Fibroblast of lung (primary cell): ENCODE measurements around the gene KCND2. TPM values are rescaled to one million over a fixed set of nuclear protein-coding genes. Genes with fewer than 3 reads are reported as not detected.

ENCODE experiments used
- DNase-seq, 2 donors: peaks; one replicate each; pipeline versions ENCODE4 v3.0.0 to v3.0.0-alpha.2; 2010; ENCODE audit warnings: low read depth in 2 of 2
- H2AFZ ChIP-seq: 2 replicates; pipeline ENCODE4 v1.5.1; 2012; ENCODE audit warnings: low read length, control low read depth, inconsistent platforms
- H3K27ac ChIP-seq: 2 replicates; pipeline ENCODE4 v1.5.1; 2011; ENCODE audit warnings: low read length, control low read depth; ENCODE audit not compliant: insufficient read depth
- H3K27me3 ChIP-seq: 2 replicates; pipeline ENCODE4 v1.5.1; 2011; ENCODE audit warnings: mild to moderate bottlenecking, low read length; ENCODE audit not compliant: control insufficient read depth, insufficient read depth
- H3K36me3 ChIP-seq: 2 replicates; pipeline ENCODE4 v1.5.1; 2011; ENCODE audit warnings: low read length; ENCODE audit not compliant: control insufficient read depth, insufficient read depth
- H3K4me1 ChIP-seq: 2 replicates; pipeline ENCODE4 v1.5.1; 2011; ENCODE audit warnings: low read length; ENCODE audit not compliant: control insufficient read depth, insufficient read depth; ENCODE audit errors: extremely low read depth
- H3K4me2 ChIP-seq: 2 replicates; pipeline ENCODE4 v1.5.1; 2011; ENCODE audit warnings: low read length, control low read depth; ENCODE audit not compliant: insufficient read depth; ENCODE audit errors: extremely low read depth
- H3K4me3 ChIP-seq, 4 experiments: fragments of 200-600 bp in 1 of 4; sonication (generic) in 1 of 4; replicated peaks in 1 of 4; 2 replicates each; pipeline ENCODE4 v1.5.1; 2011 to 2016; ENCODE audit warnings: low read length in 4 of 4, low read depth in 3 of 4, mild to moderate bottlenecking in 3 of 4, control low read depth in 2 of 4, inconsistent platforms in 1 of 4, mixed read lengths in 1 of 4; ENCODE audit not compliant: insufficient read depth in 1 of 4; ENCODE audit errors: control extremely low read depth in 1 of 4
- H3K79me2 ChIP-seq: 2 replicates; pipeline ENCODE4 v1.5.1; 2012; ENCODE audit warnings: mild to moderate bottlenecking, low read length, inconsistent platforms; ENCODE audit not compliant: control insufficient read depth, insufficient read depth
- H3K9ac ChIP-seq: 2 replicates; pipeline ENCODE4 v1.5.1; 2011; ENCODE audit warnings: mild to moderate bottlenecking, low read length, control low read depth; ENCODE audit not compliant: insufficient read depth
- H3K9me3 ChIP-seq: 2 replicates; pipeline ENCODE4 v1.5.1; 2012; ENCODE audit warnings: low read depth, low read length; ENCODE audit not compliant: control insufficient read depth, insufficient read depth
- H4K20me1 ChIP-seq: 2 replicates; pipeline ENCODE4 v1.5.1; 2011; ENCODE audit warnings: low read length; ENCODE audit not compliant: control insufficient read depth, insufficient read depth; ENCODE audit errors: extremely low read depth
- EZH2 ChIP-seq: IDR thresholded peaks from 2 replicates; pipeline ENCODE4 v1.5.1; 2012; ENCODE audit warnings: low read length, control low read depth, mild to moderate bottlenecking; ENCODE audit errors: missing control alignments
- polyA plus RNA-seq, 2 donors: library from polyadenylated mRNA; depleted of rRNA in 1 of 2; stranded (reverse) in 1 of 2; unstranded in 1 of 2; fragments of >200 nt; gene quantifications; 2 replicates each; pipeline ENCODE4 v1.2.1, GENCODE V29; 2011 to 2012; ENCODE audit warnings: missing spikeins in 1 of 2
- total RNA-seq: library from RNA; depleted of rRNA; stranded (reverse); fragments of >200 nt; gene quantifications from 2 replicates; pipeline ENCODE4 v1.2.1, GENCODE V29; 2014
- TF ChIP-seq, protein P1 (sequence below), 2 donors: IDR thresholded peaks in 1 of 2; conservative IDR thresholded peaks in 1 of 2; 1 replicate in 1 of 2; 2 replicates in 1 of 2; pipeline ENCODE4 v1.5.1; 2011 to 2012; ENCODE audit warnings: low read length in 2 of 2, control low read depth in 1 of 2, inconsistent platforms in 1 of 2, low read depth in 1 of 2, mild to moderate bottlenecking in 1 of 2

The KCND2 gene
- total and polyA plus RNA-seq, 2 donors (not counting 1 experiment from before 2014, with no cell fraction given) = 2.1 to 6.1 TPM

GRCh38 chr7:120743128-120743527 is 470.2 kb downstream of the KCND2 start:
- Histone ChIP-seq H3K36me3 (no peaks in the 10 kb centered on the region), H2AFZ (no peak overlapping the region), H3K27me3 (no peaks in the 10 kb centered on the region), H3K9ac (no peak overlapping the region), H3K4me1 (no peaks in the 10 kb centered on the region), H3K79me2 (no peaks in the 10 kb centered on the region), H3K9me3 (no peaks in the 10 kb centered on the region), H4K20me1 (no peaks in the 10 kb centered on the region), H3K27ac (no peak overlapping the region), H3K4me3 (no peak overlapping the region), H3K4me2 (no peak overlapping the region)
- TF ChIP-seq, protein P1, sequence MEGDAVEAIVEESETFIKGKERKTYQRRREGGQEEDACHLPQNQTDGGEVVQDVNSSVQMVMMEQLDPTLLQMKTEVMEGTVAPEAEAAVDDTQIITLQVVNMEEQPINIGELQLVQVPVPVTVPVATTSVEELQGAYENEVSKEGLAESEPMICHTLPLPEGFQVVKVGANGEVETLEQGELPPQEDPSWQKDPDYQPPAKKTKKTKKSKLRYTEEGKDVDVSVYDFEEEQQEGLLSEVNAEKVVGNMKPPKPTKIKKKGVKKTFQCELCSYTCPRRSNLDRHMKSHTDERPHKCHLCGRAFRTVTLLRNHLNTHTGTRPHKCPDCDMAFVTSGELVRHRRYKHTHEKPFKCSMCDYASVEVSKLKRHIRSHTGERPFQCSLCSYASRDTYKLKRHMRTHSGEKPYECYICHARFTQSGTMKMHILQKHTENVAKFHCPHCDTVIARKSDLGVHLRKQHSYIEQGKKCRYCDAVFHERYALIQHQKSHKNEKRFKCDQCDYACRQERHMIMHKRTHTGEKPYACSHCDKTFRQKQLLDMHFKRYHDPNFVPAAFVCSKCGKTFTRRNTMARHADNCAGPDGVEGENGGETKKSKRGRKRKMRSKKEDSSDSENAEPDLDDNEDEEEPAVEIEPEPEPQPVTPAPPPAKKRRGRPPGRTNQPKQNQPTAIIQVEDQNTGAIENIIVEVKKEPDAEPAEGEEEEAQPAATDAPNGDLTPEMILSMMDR (conservative IDR thresholded peaks at IDR 0.05 in 1 of 2, IDR thresholded peaks at IDR 0.05 in 1 of 2; ENCODE audit: low read depth in 1 of 2, low read length in 2 of 2) = no peak
- no peak for TF ChIP-seq EZH2
- no peak for DNase-seq

DNA sequence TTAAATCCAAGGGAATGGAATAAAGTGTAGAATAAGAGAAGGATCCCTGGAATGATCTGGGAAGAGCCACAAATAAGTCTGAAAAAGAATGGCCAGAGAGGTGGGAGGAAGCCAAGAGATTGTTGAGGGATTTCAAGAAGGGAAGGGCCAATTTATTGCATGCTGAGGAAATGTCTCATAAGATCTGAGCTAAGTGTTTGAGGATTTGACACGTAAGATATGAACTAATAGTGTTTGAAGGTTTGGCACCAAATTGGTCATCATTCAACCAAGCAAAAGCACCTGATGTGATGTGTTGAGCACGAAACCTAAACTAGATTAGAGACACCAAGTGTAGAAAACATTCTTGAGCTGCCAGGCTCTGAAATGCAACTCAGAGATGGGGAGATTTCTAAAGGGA is 487.1 kb downstream of the KCND2 start:
- Histone ChIP-seq H3K36me3 (no peaks in the 10 kb centered on the region), H3K9ac (no peak overlapping the region), H3K79me2 (no peaks in the 10 kb centered on the region), H4K20me1 (no peaks in the 10 kb centered on the region), H3K4me3 (no peak overlapping the region), H3K27me3 (no peaks in the 10 kb centered on the region), H3K4me1 (no peaks in the 10 kb centered on the region), H3K4me2 (no peak overlapping the region), H3K27ac (no peak overlapping the region), H3K9me3 (no peaks in the 10 kb centered on the region), H2AFZ (no peak overlapping the region)
- DNase-seq = no peak
- no peak for TF ChIP-seq EZH2
- TF ChIP-seq, protein P1 (conservative IDR thresholded peaks at IDR 0.05 in 1 of 2, IDR thresholded peaks at IDR 0.05 in 1 of 2; ENCODE audit: low read depth in 1 of 2, low read length in 2 of 2) = no peak

GRCh38 chr7:120760851-120761250 is 487.9 kb downstream of the KCND2 start:
- H3K4me1 ChIP-seq = no peaks in the 10 kb centered on the region
- no peaks in the 10 kb centered on the region for H3K36me3 ChIP-seq
- H3K9me3 ChIP-seq = no peaks in the 10 kb centered on the region
- no peak for DNase-seq
- no peaks in the 10 kb centered on the region for H3K79me2 ChIP-seq
- no peak overlapping the region for H3K9ac ChIP-seq
- no peak overlapping the region for H3K4me2 ChIP-seq
- H3K27me3 ChIP-seq = no peaks in the 10 kb centered on the region
- no peaks in the 10 kb centered on the region for H4K20me1 ChIP-seq
- no peak for TF ChIP-seq EZH2
- TF ChIP-seq, protein P1 (conservative IDR thresholded peaks at IDR 0.05 in 1 of 2, IDR thresholded peaks at IDR 0.05 in 1 of 2; ENCODE audit: low read depth in 1 of 2, low read length in 2 of 2) = no peak
- H3K27ac ChIP-seq = no peak overlapping the region
- no peak overlapping the region for H3K4me3 ChIP-seq
- H2AFZ ChIP-seq = no peak overlapping the region
